Ovary (tissue), 3 donors: Measurements from ENCODE around the gene KRTAP22-2.

Source experiments
- POLR2A ChIP-seq: fragments of 450-650 bp; IDR thresholded peaks from one replicate; pipeline ENCODE4 v1.6.1; 2017; ENCODE audit warnings: antibody characterized with exemption, mild to moderate bottlenecking, moderate library complexity
- TF ChIP-seq, protein P1 (sequence below), 3 donors: fragments of 450-650 bp in 2 of 3; fragments of 200-600 bp in 1 of 3; IDR thresholded peaks; one replicate each; pipeline versions ENCODE4 v1.5.1 to v1.8.0; 2016 to 2022; ENCODE audit warnings: antibody characterized with exemption in 3 of 3, mild to moderate bottlenecking in 1 of 3
- donor health status: DM: no; HTN: no; CAD: no.

DNA sequence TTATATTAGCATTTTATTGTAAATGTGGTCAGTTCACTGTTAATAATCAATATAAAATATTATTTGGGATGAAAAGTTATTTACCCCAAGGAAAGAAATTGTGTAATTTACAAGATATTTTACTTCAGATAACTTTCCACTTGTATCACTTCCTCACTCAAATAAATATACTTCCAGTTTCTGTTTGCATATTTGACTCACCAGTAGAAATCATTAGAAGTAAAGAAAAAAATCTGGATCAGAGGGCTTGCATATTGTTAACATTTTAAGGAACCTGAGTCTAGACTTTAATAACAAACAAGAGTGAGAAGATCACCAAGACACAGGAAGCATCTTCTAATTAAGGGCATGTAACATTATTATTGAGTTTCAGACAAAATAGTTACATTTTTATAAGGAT, 29.9 kb upstream of the KRTAP22-2 start:
- TF ChIP-seq, protein P1, sequence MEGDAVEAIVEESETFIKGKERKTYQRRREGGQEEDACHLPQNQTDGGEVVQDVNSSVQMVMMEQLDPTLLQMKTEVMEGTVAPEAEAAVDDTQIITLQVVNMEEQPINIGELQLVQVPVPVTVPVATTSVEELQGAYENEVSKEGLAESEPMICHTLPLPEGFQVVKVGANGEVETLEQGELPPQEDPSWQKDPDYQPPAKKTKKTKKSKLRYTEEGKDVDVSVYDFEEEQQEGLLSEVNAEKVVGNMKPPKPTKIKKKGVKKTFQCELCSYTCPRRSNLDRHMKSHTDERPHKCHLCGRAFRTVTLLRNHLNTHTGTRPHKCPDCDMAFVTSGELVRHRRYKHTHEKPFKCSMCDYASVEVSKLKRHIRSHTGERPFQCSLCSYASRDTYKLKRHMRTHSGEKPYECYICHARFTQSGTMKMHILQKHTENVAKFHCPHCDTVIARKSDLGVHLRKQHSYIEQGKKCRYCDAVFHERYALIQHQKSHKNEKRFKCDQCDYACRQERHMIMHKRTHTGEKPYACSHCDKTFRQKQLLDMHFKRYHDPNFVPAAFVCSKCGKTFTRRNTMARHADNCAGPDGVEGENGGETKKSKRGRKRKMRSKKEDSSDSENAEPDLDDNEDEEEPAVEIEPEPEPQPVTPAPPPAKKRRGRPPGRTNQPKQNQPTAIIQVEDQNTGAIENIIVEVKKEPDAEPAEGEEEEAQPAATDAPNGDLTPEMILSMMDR (IDR thresholded peaks at IDR 0.05) = no peak
- no peak for TF ChIP-seq POLR2A
